ENCODE measurements around the gene HDAC7.

Gene HDAC7

DNA sequence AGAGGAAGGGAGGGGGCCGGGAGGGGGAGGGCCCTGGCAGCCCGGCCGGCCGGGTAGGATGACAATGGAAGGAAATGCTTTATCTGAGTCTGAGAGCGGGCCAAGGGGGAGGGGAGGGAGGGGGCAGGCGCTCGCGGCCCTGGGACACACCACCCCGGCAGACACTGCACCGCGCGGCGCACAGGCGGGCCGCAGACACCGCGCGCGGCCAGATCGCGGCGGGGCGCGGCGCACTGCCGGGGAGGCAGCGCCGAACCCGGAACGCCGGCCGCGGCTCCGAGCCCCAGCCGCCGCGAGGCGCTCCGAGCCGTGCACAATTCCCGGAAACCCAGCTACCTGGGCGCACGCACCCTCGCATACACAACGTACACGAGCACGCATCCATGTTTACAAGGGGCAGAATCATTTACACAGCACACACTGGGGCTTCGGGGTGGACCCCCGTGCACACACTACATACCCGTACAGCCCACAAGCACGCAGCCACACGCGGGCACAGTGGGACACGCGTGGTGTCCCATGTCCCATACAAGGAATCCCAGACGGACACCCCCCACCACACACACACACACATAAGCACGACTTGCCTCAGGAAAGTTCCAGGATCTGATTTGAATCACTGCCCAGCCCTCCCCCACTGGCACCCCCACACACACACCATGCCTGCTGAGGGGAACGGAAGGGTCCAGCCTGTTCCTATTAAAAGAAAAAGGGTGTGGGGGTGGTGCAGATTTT is at the start of gene HDAC7:
TSS of gene HDAC7 (minus strand) at position 8 of the 735 bp plus-strand sequence. CDS start 118 bp downstream, outside the sequence.
- no peak for DNase-seq (ENCODE audit: low read depth)

DNA sequence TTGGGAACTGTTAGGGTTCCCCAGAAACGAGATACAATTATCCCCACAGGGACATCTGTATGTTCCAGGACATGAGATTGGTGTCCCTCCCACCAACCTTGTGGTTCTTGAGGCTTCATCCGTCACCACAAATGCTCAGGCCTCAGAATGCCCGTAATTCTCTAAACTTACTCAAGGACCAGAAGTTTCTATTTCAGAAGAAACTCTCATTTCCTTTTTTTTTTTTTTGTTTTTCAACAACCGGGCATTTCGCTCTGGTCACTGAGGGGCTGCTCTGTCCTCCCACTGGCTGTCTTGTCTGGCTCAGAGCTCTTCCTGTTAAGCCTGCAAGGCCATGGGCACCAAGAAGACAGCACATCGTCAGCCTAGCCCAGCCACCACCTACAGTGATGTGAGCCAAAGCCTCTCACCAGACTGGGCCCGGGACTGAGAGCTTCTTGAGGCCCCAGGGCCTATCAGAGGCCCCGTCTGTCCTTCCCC is 48.9 kb upstream of the HDAC7 start:
- DNase-seq (ENCODE audit: low read depth) = no peak

DNA sequence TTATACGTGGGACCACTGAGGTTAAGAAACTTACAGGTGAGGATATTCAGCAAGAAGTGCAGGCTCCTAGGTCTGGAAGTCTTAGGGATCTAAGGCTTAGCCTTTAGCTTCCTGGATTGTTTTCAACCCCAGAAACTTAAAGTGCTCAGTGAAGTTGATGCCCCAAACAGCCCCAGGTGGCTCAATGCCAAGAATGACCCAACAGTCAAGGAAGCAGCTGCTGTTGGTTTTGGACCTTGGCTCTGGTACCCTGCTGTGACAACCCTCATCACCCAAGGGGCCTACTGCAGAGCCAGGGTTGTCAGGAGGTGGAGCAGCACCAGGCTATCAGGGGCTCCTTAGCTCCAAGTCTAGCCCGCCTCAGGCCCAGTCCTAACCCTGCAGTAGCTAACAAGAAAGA is 48.3 kb upstream of the HDAC7 start:
- DNase-seq (ENCODE audit: low read depth) = no peak

- DNase-seq (ENCODE audit: low read depth) = no peak
Observed at GRCh38 chr12:47867495-47867941, 47.8 kb upstream of the HDAC7 start.

DNA sequence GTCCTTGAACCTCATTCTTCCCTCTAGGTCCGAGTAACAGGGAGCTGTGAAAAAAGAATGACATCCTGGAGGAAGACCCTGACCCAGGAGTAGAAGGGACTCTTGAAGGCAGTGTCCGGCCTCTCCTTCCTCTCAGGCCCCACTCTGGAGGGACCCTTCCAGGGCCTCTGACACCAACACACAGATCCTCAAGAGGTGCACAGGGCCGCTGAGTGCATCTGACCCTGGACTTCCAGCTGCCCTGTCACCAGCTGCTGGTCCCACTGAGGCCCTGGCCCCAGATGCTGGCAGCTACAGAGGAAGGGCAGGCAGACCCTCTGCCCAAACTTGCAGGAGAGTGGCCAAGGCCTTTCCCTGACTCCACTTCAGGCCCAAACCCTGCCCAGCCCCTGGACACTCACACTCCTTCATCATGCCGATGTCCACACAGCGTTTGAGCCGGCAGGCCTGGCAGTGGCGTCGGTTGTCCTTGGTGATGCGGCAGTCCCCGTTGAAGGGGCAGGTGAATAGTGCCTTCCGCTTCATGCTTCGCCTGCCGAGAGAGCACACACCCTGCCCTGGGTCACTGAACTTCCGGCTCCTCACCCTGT is 45.0 kb upstream of the HDAC7 start:
- DNase-seq (ENCODE audit: low read depth) = no peak

- no peak for DNase-seq (ENCODE audit: low read depth)
Observed at GRCh38 chr12:47863985-47864384, 44.3 kb upstream of the HDAC7 start.

GRCh38 chr12:47863467-47863866 is 43.8 kb upstream of the HDAC7 start:
- no peak for DNase-seq (ENCODE audit: low read depth)

DNA sequence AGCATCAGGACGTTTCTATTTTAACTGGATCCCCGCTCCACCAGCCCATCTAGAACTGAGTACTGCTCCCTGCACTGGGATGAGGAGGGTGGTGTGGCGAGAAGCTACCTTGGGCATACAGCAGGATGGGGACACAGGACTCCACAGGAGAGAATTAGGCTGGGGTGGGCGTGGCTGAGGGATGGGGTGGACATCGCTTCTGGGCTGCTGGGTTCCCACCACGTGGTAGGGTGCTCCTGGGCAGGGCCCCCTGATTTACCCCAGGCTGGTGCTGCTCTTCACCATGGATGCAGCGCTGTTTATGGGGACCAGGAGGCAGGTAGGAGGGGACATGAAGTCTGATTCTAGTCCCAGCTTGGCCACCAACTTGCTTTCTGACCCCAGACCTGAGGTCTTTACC is 43.2 kb upstream of the HDAC7 start:
- DNase-seq (ENCODE audit: low read depth) = no peak

DNA sequence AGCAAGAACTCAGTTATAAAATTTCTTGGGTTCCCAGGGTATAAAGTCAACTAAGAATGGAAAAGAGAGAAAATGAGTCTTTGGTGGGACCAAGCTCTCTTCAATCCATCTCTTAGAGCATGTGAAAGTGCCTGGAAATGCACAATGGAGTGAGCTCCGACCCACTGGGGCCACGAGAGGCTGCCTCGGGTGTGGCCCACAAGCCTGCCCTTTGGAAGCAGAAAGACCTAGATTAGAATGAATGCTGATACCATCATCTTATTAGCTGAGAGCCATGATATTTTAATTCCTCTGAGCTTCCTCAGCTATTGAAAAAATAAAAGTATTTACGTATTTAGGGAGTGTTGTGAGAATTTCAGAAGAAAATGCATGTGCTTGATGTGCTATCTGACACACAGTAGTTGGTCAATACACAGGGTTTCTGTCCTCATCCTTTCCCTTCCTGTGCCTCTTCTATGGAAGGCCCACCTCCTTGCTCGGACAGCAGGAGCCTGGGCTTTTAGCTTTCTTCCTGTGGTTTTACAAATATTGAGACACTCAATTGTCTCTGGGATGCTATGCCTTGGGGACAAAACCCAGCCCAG is 42.6 kb upstream of the HDAC7 start:
- DNase-seq (ENCODE audit: low read depth) = no peak

- no peak for DNase-seq (ENCODE audit: low read depth)
Observed at GRCh38 chr12:47860873-47861272, 41.2 kb upstream of the HDAC7 start.

- no peak for DNase-seq (ENCODE audit: low read depth)
Observed at GRCh38 chr12:47860279-47860841, 40.7 kb upstream of the HDAC7 start.

DNA sequence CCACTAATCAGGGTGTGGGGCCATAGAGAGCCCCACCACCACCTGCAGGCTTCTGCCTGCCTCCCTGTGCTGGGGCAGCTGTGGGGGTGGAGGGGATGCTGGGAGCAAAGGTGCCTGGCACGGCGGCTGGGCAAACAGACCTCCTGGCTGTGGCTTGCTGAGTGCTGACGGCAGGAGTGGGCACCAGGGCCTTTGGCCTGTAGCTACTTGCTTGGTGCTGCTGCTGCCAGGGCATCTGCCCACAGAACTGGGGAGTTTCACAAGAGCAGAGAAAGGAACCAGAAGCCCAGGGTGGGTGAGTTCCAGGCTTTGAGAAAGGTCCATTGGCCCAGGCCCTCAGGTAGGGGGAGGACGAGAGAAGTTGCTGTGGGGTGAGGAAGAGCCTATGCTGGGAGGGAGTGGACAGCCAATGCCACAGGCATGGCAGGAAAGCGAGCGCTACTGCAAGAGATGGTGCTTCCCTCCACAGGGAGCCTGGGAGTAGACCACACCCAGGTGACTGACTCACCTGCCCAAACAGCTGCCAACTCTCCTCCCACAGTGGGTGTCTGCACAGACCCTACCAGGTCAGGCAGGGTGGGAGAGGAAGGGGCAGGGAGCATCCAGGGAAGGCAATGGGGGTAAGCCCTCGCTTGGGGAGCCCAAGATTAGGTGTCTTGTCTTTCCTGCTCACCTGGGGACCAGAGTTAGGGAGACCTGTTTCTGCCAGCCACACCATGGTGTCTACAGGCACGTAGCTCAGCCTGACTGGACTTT is 39.0 kb upstream of the HDAC7 start:
- DNase-seq (ENCODE audit: low read depth) = no peak

GRCh38 chr12:47856721-47857575 is 37.2 kb upstream of the HDAC7 start:
- no peak for DNase-seq (ENCODE audit: low read depth)

DNA sequence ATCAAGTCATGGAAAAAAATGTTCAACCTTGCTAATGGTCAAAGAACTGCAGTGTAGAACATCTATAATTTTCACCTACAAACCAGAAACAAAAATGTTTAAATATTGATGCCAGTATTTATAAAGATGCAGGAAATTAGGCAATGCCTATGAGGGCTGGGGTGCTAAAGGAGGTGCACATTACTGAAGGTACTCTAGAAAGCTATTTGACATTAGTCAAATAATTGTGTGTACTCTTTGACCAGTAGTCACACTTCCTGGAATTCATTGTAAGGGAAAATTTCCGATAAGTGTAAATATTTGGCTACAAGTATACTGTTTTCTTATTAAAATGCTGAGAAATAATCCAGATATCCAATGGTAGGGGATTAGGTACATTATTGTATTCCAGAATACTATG is 36.4 kb upstream of the HDAC7 start:
- no peak for DNase-seq (ENCODE audit: low read depth)

GRCh38 chr12:47855502-47855901 is 35.8 kb upstream of the HDAC7 start:
- DNase-seq (ENCODE audit: low read depth) = no peak

DNA sequence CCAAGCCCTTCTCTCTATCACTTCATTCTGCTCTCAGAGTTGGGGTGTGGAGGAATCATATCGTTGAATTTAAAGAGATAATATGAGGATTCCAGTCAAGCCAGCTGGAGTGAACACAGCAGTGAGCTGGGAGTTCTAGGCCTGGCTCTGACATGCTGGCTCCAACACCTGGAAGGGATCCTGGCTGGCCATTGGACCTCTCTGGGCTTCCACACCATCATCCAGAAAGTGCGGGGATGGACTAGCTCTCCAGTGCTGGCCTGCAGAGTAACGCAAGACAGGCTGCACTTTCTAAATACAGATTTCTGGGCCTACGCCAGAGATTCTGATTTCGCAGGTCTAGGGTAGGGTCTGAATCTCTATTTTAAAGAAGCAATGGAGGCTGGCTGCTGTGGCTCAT is 34.8 kb upstream of the HDAC7 start:
- DNase-seq (ENCODE audit: low read depth) = no peak

DNA sequence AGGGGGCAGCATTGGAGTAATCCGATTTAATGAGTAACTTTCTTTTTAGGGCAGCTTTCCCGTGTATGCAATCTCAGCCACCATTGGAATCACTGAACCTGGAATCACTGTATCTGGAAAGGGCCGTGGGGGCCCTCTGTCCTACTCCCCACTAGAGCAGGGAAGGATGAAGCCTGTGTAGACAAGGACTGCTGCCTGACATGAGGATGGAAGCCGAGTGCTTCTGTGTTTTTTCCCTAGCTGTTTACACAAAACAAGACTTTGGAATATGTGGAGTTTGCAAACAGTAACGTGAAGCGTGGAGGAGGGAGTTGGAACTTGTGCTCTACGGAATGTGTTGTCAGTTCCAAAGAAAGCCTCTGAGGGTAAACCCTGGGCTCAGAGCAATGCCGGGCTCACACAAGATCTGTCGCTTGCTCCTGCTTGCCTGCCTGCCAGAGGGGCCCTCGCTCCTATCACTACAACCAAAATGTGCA is 32.4 kb upstream of the HDAC7 start:
- DNase-seq (ENCODE audit: low read depth) = no peak

DNA sequence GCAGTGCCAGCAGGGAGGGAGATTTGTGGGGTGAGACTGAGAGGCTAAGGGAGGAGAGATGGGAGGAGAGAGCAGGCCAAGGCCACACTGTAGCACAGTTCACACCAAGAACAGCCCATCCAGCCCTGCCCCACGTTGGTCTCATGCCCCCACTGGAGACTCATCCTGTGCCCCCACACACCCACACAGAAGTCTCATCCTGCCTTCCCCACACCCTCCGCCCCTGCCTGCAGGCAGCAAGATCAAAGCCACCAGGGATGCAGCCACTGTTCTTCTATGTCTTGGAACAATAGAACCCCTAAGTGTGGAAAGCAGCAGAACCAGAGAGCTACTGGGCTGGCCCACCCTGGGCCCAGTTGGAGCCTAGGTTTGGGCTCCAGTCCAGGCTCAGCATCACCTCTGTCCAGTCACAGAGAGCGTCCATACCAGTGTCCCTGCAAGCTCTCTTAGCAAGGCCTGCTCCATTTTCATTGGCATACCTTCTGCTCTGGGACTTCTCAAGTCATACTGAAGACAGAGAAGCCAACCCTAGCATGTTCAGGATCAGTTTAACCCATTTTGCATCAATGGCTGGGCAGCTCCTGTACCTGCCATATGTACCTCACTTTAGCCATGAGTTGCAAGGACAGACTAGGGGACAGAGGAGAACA is 31.7 kb upstream of the HDAC7 start:
- DNase-seq (ENCODE audit: low read depth) = no peak

GRCh38 chr12:47850153-47851084 is 30.7 kb upstream of the HDAC7 start:
- no peak for DNase-seq (ENCODE audit: low read depth)

DNA sequence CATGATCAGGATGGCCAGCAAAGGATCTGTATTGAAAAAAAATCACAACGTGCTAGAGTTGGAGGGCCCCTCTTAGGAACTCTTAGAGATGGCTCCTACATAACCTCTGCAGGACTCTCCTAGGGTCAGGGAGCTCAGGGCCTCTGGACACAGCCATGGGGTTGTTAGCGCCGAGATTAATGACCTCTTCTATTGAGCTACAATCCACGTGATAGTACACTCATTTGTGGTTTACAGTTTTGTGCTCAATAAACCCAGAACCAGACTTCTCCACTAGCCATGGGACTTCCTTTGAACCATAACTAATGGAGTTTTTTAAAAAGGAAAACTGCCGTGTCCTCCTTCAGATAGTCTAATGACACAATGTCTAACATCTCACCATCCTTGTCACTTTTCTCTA is 29.6 kb upstream of the HDAC7 start:
- no peak for DNase-seq (ENCODE audit: low read depth)

Data from stimulated activated CD8-positive, alpha-beta memory T cell treated with anti-CD3 and anti-CD28 coated beads, Interleukin-15, amount 100 ng/mL, for 1 hour (primary cell).